Natural killer cell (primary cell): Measurements from ENCODE around the gene E4F1. TPM values are rescaled to one million over a fixed set of nuclear protein-coding genes. Genes with fewer than 3 reads are reported as not detected.

ENCODE experiments used
- ATAC-seq, 3 donors: fragments of 150-1000 bp in 2 of 3; fragments of 200-7000 bp in 1 of 3; cut with Tn5 transposase; 1 replicate in 1 of 3; 2 replicates in 2 of 3; pipeline ENCODE4 v1.10.0; 2021; ENCODE audit warnings: mild to moderate bottlenecking in 2 of 3, moderate library complexity in 2 of 3
- DNase-seq, 2 donors: peaks; one replicate each; pipeline versions ENCODE4 v3.0.0 to v3.0.0-alpha.2; 2013 to 2021; ENCODE audit warnings: mixed read lengths in 1 of 2
- H3K27ac ChIP-seq: one replicate; pipeline ENCODE4 v1.5.1; 2013; ENCODE audit warnings: mild to moderate bottlenecking, low read length
- H3K27me3 ChIP-seq: one replicate; pipeline ENCODE4 v1.6.1; 2013; ENCODE audit warnings: low read length; ENCODE audit not compliant: control insufficient read depth, insufficient read depth
- H3K36me3 ChIP-seq: one replicate; pipeline ENCODE4 v1.6.1; 2013; ENCODE audit warnings: low read length; ENCODE audit not compliant: control insufficient read depth, insufficient read depth
- H3K4me1 ChIP-seq: one replicate; pipeline ENCODE4 v1.6.1; 2013; ENCODE audit warnings: low read length; ENCODE audit not compliant: control insufficient read depth, insufficient read depth
- H3K4me3 ChIP-seq: one replicate; pipeline ENCODE4 v1.5.1; 2013; ENCODE audit warnings: low read length
- H3K9me3 ChIP-seq: one replicate; pipeline ENCODE4 v1.6.1; 2013; ENCODE audit warnings: low read length; ENCODE audit not compliant: control insufficient read depth, insufficient read depth
- H3K27ac Mint-ChIP-seq, 2 donors: one replicate each; pipeline ENCODE4 v1.8.0; 2022; ENCODE audit warnings: mild to moderate bottlenecking in 2 of 2, mixed read lengths in 2 of 2, moderate library complexity in 1 of 2
- H3K27me3 Mint-ChIP-seq, 2 donors: one replicate each; pipeline ENCODE4 v1.8.0; 2022; ENCODE audit warnings: low read depth in 2 of 2, mixed read lengths in 2 of 2
- H3K36me3 Mint-ChIP-seq: one replicate; pipeline ENCODE4 v1.8.0; 2022; ENCODE audit warnings: mixed read lengths
- H3K4me1 Mint-ChIP-seq, 2 donors: one replicate each; pipeline ENCODE4 v1.8.0; 2022; ENCODE audit warnings: mixed read lengths in 2 of 2
- H3K4me3 Mint-ChIP-seq: one replicate; pipeline ENCODE4 v1.8.0; 2022; ENCODE audit warnings: mild to moderate bottlenecking, moderate library complexity, mixed read lengths
- H3K9me3 Mint-ChIP-seq, 2 donors: one replicate each; pipeline ENCODE4 v1.8.0; 2022; ENCODE audit warnings: mixed read lengths in 2 of 2
- CTCF ChIP-seq: fragments of 200-600 bp; IDR thresholded peaks from one replicate; pipeline ENCODE4 v1.8.0; 2022; ENCODE audit warnings: antibody characterized with exemption
- WGBS: methylation state at CpG from one replicate; pipeline ENCODE4 v1.1.7; 2013; ENCODE audit warnings: missing lambda C conversion rate; ENCODE audit not compliant: insufficient coverage; 5-methylcytosine and 5-hydroxymethylcytosine counted together
- intact Hi-C: fragments of 100-400 bp; cut with micrococcal nuclease; formaldehyde crosslinking; loops from one replicate; pipeline ENCODE4 v1.14.2; 2022
- total RNA-seq, 4 donors: library from RNA; stranded (reverse); fragments of 120-200 nt in 1 of 4; gene quantifications; one replicate each; pipeline versions ENCODE4 v1.2.3 to v1.2.4, GENCODE V29; 2013 to 2022

The E4F1 gene
- total RNA-seq, 3 donors from 2014 or later (not counting 1 experiment from before 2014, with no cell fraction given), result 43.6 to 45.7 (median 45.7) TPM

DNA sequence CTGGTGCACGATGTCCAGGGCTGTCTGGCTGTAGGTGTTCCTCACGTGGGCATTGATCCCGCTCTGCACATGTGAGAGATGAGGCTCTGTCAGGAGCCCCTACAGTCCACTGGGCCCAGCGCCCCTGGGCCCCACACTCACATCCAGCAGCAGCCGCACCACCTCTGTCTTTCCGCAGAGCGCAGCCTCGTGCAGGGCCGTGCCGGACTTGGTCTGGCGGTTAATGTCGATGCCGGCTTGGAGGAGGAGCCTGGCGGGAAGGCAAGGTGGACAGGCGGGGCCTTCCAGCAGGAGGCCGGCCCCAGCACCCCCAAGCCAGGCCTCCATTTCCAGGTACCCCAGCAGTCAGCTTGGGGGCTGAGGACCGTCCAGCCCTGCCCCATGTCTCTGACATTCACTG, 36.2 kb upstream of the E4F1 start:
- Histone ChIP-seq H3K27me3 (no peaks in the 10 kb centered on the region), H3K4me1 (no peaks in the 10 kb centered on the region), H3K4me3 (no peak overlapping the region), H3K27ac (no peak overlapping the region), H3K36me3 (no peaks in the 10 kb centered on the region), H3K9me3 (no peaks in the 10 kb centered on the region)
- 88% methylated on average over 17 of the region's 17 CpGs for WGBS
- no peak for DNase-seq
- Mint-ChIP-seq H3K27ac (no peak overlapping the region), H3K4me3 (no peak overlapping the region), H3K27me3 (no peaks in the 10 kb centered on the region), H3K36me3 (no peaks in the 10 kb centered on the region), H3K9me3 (no peaks in the 10 kb centered on the region), H3K4me1 (peaks cover 0 to 3% of the 10 kb centered on the region in 2 donors)
- no peak for TF ChIP-seq CTCF
- no peak for ATAC-seq
- intact Hi-C loops, result no loop called here

DNA sequence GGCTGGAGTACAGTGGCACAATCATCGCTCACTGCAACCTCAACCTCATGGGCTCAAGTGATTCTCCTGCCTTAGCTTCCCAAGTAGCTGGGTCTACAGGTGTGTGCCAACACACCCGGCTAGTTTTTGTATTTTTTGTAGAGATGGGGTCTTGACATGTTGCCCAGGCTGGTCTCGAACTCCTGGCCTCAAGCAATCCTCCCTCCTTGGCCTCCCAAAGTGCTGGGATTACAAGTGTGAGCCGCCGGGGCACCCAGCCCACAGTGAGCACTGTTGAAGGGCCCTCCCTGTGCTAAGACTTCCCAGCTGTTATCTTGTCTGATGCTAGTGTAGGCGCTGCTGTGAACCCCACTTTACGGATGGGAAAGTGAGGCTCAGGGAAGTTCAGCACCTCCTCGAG, 35.0 kb upstream of the E4F1 start:
- Histone ChIP-seq H3K27ac (no peak overlapping the region), H3K9me3 (no peaks in the 10 kb centered on the region), H3K36me3 (no peaks in the 10 kb centered on the region), H3K4me3 (no peak overlapping the region), H3K4me1 (no peaks in the 10 kb centered on the region), H3K27me3 (no peaks in the 10 kb centered on the region)
- no peak for TF ChIP-seq CTCF
- DNase-seq, result no peak
- no peak for ATAC-seq
- H3K27me3 Mint-ChIP-seq, result no peaks in the 10 kb centered on the region
- intact Hi-C loops, result no loop called here
- no peaks in the 10 kb centered on the region for H3K4me1 Mint-ChIP-seq
- no peak overlapping the region for H3K27ac Mint-ChIP-seq
- H3K4me3 Mint-ChIP-seq, result no peak overlapping the region
- WGBS, result 93% methylated on average over 8 of the region's 8 CpGs
- H3K36me3 Mint-ChIP-seq, result no peaks in the 10 kb centered on the region
- no peaks in the 10 kb centered on the region for H3K9me3 Mint-ChIP-seq

DNA sequence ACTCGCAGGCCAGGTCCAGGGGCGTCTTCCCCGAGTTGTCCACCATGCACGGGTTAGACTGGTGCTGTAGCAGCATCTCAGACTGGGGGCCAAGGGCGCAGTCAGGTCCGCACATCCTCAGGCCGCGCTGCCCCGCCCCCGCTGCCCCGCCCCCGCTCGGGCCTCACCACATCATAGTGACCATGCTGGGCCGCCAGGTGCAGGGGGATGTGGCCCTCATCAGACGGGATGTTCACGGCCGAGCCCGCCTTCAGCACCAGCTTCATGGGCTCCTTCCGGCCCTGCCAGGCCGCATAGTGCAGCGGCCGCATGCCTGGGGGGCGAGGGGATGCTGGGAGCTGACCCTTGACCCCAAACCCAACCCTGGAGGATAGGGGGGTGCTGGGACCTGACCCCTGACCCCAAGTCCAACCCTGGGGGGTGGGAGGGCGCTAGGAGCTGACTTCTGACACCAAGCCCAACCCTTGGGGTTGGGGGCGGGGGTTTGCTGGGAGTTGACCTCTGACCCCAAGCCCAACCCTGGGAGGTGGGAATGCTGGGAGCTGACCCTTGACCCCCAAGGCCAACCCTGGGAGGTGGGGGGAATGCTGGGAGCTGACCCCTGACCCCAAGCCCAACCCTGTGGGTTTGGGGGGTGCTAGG, 34.0 kb upstream of the E4F1 start:
- ATAC-seq, result no peak
- Histone ChIP-seq H3K27me3 (peaks cover 5% of the 10 kb centered on the region), H3K4me1 (no peaks in the 10 kb centered on the region), H3K27ac (no peak overlapping the region), H3K36me3 (no peaks in the 10 kb centered on the region), H3K9me3 (no peaks in the 10 kb centered on the region), H3K4me3 (no peak overlapping the region)
- Mint-ChIP-seq H3K9me3 (no peaks in the 10 kb centered on the region), H3K36me3 (no peaks in the 10 kb centered on the region), H3K4me1 (no peaks in the 10 kb centered on the region), H3K4me3 (no peak overlapping the region), H3K27me3 (no peaks in the 10 kb centered on the region), H3K27ac (no peak overlapping the region)
- WGBS, result 94% methylated on average over 25 of the region's 25 CpGs
- intact Hi-C loops, result no loop called here
- TF ChIP-seq CTCF, result no peak
- DNase-seq, result no peak
